Stimulated activated effector memory CD8-positive, alpha-beta T cell treated with anti-CD3 and anti-CD28 coated beads, Interleukin-12 subunit alpha, Interleukin-12 subunit beta, amount 100 ng/mL, for 72 hours (primary cell): ENCODE results near the gene CUL5.
"Not testable (repeated sequence)": the region's sequence is repeated elsewhere in the genome, so short reads cannot be mapped to it uniquely, and the experiment has no call there.

ENCODE experiments used
- ATAC-seq: fragments of 150-1000 bp; cut with Tn5 transposase; 2 replicates; pipeline ENCODE4 v1.10.0; 2021
- DNase-seq, 2 donors: peaks; one replicate each; pipeline ENCODE4 v3.0.0; 2021 to 2022; ENCODE audit warnings: low spot score in 2 of 2
- H3K27ac Mint-ChIP-seq: one replicate; pipeline ENCODE4 v1.8.0; 2022; ENCODE audit warnings: mild to moderate bottlenecking, mixed read lengths
- H3K36me3 Mint-ChIP-seq: one replicate; pipeline ENCODE4 v1.8.0; 2022; ENCODE audit warnings: mild to moderate bottlenecking, mixed read lengths
- H3K4me1 Mint-ChIP-seq: one replicate; pipeline ENCODE4 v1.8.0; 2022; ENCODE audit warnings: mixed read lengths
- H3K4me3 Mint-ChIP-seq: one replicate; pipeline ENCODE4 v1.8.0; 2022; ENCODE audit warnings: mild to moderate bottlenecking, mixed read lengths
- H3K9me3 Mint-ChIP-seq: one replicate; pipeline ENCODE4 v1.8.0; 2022; ENCODE audit warnings: mixed read lengths

Gene CUL5

GRCh38 chr11:108007819-108008218 lies 879 bp upstream of the CUL5 start:
- Mint-ChIP-seq H3K27ac (no peak overlapping the region), H3K36me3 (peaks cover 11% of the 10 kb centered on the region), H3K9me3 (no peaks in the 10 kb centered on the region), H3K4me1 (peaks cover 21% of the 10 kb centered on the region), H3K4me3 (no peak overlapping the region)
- no peak for DNase-seq
- ATAC-seq: no peak

- ATAC-seq: no peak
- peaks cover 11% of the 10 kb centered on the region for H3K36me3 Mint-ChIP-seq
- no peak for DNase-seq
Measured at GRCh38 chr11:108009497-108010370, 1.0 kb downstream of the CUL5 start.

DNA sequence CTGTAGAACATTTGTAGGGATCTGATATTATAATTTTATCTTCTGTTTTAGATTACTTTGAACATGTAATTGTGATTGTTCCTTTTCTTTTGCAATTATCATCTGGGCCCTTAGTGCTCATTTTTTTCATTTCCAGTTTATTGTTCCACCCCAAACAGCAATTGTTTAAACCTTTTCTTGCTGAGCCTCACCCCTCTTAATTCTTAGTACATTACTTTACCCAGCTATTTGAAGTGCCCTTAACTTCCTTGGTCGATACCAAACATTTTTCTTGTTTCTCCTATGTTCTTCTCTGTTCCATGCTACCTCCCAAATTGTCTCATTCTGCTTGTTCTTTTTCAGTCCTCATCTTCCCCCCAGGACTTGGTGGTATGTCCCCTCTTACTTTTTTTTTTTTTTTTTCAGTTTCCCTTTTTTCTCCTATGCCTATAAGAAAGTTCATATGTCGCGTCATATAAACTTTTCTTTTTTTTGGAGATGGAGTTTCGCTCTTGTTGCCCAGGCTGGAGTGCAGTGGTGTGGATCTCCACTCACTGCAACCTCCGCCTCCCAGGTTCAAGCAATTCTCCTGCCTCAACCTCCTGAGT lies 3.5 kb downstream of the CUL5 start:
- Mint-ChIP-seq H3K36me3 (peaks cover 23% of the 10 kb centered on the region), H3K4me1 (peaks cover 40% of the 10 kb centered on the region), H3K4me3 (no peak overlapping the region), H3K9me3 (no peaks in the 10 kb centered on the region), H3K27ac (no peak overlapping the region)
- no peak for DNase-seq
- no peak for ATAC-seq

More at GRCh38 chr11:108009497-108010370, 1.0 kb downstream of the CUL5 start:
- Mint-ChIP-seq H3K4me1 (peaks cover 21% of the 10 kb centered on the region), H3K4me3 (peak overlapping the region; percentile 96), H3K9me3 (no peaks in the 10 kb centered on the region), H3K27ac (peak overlapping the region; percentile 99)

DNA sequence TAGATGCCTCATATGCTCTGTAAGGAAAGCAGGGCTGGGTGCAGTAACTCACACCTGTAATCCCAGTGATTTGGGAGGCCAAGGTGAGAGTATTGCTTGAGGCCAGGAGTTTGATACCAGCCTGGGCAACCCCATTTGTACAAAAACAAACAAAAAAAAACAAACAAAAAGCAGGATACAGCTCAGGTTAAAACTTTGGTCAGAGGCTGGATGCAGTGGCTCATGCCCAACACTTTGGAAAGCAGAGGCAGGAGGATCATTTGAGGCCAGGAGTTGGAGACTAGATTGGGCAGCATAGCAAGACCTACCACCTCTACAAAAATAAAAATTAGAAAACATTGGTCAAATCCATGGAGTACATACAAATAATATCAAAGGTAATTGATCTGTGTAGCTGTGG lies 7.9 kb downstream of the CUL5 start:
- no peaks in the 10 kb centered on the region for H3K9me3 Mint-ChIP-seq
- ATAC-seq (no peak), DNase-seq (no peak)
- H3K36me3 Mint-ChIP-seq: peaks cover 18% of the 10 kb centered on the region
- H3K4me3 Mint-ChIP-seq: no peak overlapping the region
- H3K4me1 Mint-ChIP-seq: peaks cover 35% of the 10 kb centered on the region
- peak overlapping the region; percentile 26 for H3K27ac Mint-ChIP-seq

GRCh38 chr11:108018708-108019107 lies 10.0 kb downstream of the CUL5 start:
- ATAC-seq: no peak
- no peak for DNase-seq
- Mint-ChIP-seq H3K9me3 (no peaks in the 10 kb centered on the region), H3K27ac (no peak overlapping the region), H3K4me3 (no peak overlapping the region), H3K36me3 (peaks cover 18% of the 10 kb centered on the region), H3K4me1 (peaks cover 41% of the 10 kb centered on the region)

- H3K9me3 Mint-ChIP-seq: no peaks in the 10 kb centered on the region
- DNase-seq (no peak), ATAC-seq (no peak)
- peaks cover 18% of the 10 kb centered on the region for H3K36me3 Mint-ChIP-seq
- no peak overlapping the region for H3K27ac Mint-ChIP-seq
- peaks cover 43% of the 10 kb centered on the region for H3K4me1 Mint-ChIP-seq
- no peak overlapping the region for H3K4me3 Mint-ChIP-seq
Measured at GRCh38 chr11:108019870-108020540, 11.3 kb downstream of the CUL5 start.

DNA sequence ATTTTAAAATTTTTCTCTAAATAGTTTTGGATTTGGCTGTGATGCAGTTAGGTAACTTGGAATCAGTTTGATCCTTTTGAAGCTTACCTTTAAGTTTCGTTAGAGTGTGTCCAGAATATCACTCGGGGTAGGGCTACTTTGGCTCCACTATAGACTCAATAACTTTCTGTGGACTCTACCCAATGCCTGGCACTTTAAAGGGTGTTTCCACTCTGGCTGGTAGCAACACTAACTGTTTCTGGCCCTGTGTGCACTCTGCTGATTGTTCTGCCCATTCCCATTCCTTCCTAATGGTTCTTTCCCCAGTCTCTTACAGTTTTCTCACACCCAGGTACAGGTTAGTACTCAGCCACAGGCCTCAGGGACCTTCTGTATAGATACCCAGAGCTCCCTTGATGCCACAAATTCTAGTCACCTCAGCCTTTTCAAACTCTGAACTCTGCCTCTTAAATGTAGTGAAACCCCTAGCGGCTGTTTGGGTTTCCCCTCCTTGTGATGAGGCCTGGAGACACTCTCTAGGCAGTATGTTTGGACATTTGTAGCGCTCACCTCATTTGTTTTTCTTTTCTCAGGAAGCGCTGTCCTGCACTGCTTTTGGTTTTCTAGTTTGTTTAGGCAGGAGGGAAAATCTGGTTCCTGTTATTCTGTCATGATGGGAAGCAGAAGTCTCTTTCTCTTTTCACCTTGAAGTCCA lies 16.8 kb downstream of the CUL5 start:
- peak; percentile 75 for ATAC-seq
- no peak overlapping the region for H3K4me3 Mint-ChIP-seq
- H3K27ac Mint-ChIP-seq: peak overlapping the region; percentile 2
- H3K4me1 Mint-ChIP-seq: peaks cover 49% of the 10 kb centered on the region
- H3K9me3 Mint-ChIP-seq: no peaks in the 10 kb centered on the region
- DNase-seq: no peak
- H3K36me3 Mint-ChIP-seq: no peaks in the 10 kb centered on the region

- Mint-ChIP-seq H3K36me3 (no peaks in the 10 kb centered on the region), H3K4me3 (no peak overlapping the region), H3K4me1 (peaks cover 52% of the 10 kb centered on the region), H3K9me3 (no peaks in the 10 kb centered on the region), H3K27ac (no peak overlapping the region)
- ATAC-seq (no peak), DNase-seq (no peak)
Measured at GRCh38 chr11:108027057-108027456, 18.4 kb downstream of the CUL5 start.

DNA sequence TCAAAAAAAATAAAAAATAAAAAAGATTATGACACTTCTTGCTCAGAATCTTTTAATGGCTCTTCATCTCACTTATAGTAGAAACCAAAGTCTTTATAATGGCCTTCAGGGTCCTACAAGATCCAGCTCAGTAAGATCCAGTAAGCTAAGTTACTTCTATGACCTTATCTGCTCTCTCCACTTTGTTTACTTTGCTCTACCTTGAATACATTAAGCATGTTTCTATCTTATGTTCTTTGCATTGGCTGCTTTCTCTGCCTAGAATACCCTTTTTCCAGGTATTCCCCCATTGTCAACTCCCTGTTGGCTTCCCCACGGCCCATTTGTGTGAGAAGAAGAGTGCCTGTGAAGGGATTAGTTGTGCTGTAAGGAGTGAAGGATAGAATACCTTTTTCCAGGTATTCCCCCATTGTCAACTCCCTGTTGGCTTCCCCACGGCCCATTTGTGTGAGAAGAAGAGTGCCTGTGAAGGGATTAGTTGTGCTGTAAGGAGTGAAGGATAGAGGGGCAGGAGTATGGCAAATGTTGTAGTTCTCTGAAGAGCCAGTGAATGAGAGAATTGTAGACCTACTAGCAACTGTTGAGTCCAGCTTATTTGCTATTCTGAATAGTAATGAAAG lies 20.2 kb downstream of the CUL5 start:
- not testable (repeated sequence) for H3K9me3 Mint-ChIP-seq, DNase-seq, H3K36me3 Mint-ChIP-seq, H3K4me3 Mint-ChIP-seq, H3K27ac Mint-ChIP-seq, ATAC-seq
- peaks cover 59% of the 10 kb centered on the region for H3K4me1 Mint-ChIP-seq

DNA sequence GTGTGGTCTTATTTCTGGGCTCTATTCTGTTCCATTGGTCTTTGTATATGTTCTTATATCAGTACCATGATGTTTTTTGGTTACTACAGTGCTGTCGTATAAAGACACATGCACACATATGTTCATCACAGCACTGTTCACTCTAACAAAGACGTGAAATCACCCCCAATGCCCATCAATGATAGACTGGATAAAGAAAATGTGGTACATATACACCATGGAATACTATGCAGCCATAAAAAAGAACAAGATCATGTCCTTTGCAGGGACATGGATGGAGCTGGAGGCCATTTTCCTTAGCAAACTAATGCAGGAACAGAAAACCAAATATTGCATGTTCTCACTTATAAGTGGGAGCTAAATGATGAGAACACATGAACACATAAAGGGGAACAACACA lies 22.9 kb downstream of the CUL5 start:
- Mint-ChIP-seq H3K27ac (peak overlapping the region; percentile 17), H3K36me3 (peaks cover 31% of the 10 kb centered on the region), H3K4me1 (peaks cover 41% of the 10 kb centered on the region)
- not testable (repeated sequence) for H3K9me3 Mint-ChIP-seq, ATAC-seq, H3K4me3 Mint-ChIP-seq, DNase-seq

GRCh38 chr11:108032800-108033199 lies 24.1 kb downstream of the CUL5 start:
- H3K4me1 Mint-ChIP-seq: peaks cover 34% of the 10 kb centered on the region
- H3K4me3 Mint-ChIP-seq: no peak overlapping the region
- ATAC-seq (no peak), DNase-seq (no peak)
- H3K27ac Mint-ChIP-seq: no peak overlapping the region
- H3K9me3 Mint-ChIP-seq: no peaks in the 10 kb centered on the region
- H3K36me3 Mint-ChIP-seq: peaks cover 42% of the 10 kb centered on the region

- Mint-ChIP-seq H3K4me3 (no peak overlapping the region), H3K36me3 (peaks cover 55% of the 10 kb centered on the region), H3K4me1 (peaks cover 22% of the 10 kb centered on the region)
Measured at GRCh38 chr11:108034034-108034433, 25.3 kb downstream of the CUL5 start.

DNA sequence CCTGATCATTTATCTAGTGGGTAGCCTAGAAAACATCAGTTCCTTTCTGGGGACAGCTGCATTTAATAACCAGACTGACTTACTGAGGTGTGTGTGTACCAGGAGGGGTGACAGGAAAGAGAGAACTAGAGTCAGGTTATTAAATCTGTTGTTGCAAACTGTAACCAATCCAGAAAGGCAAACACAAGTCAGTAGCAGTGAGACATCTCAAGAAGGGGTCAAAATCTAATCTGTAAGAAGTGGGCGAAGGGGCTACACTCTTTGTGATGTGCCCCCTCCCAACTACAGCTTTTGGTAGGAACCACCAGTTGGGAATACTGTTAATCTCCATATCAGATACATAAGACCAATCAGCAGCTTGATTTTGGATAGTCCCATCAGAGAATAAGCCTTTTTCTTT lies 26.3 kb downstream of the CUL5 start:
- H3K4me3 Mint-ChIP-seq: no peak overlapping the region
- H3K4me1 Mint-ChIP-seq: peaks cover 21% of the 10 kb centered on the region
- no peak for DNase-seq
- no peaks in the 10 kb centered on the region for H3K9me3 Mint-ChIP-seq
- peaks cover 56% of the 10 kb centered on the region for H3K36me3 Mint-ChIP-seq
- no peak overlapping the region for H3K27ac Mint-ChIP-seq
- no peak for ATAC-seq

More at GRCh38 chr11:108034034-108034433, 25.3 kb downstream of the CUL5 start:
- no peaks in the 10 kb centered on the region for H3K9me3 Mint-ChIP-seq
- H3K27ac Mint-ChIP-seq: no peak overlapping the region
- ATAC-seq: no peak
- DNase-seq: no peak

GRCh38 chr11:108035690-108036089 lies 27.0 kb downstream of the CUL5 start:
- DNase-seq (no peak), ATAC-seq (no peak)
- Mint-ChIP-seq H3K27ac (no peak overlapping the region), H3K4me1 (peaks cover 21% of the 10 kb centered on the region), H3K9me3 (no peaks in the 10 kb centered on the region), H3K4me3 (no peak overlapping the region), H3K36me3 (peaks cover 64% of the 10 kb centered on the region)

DNA sequence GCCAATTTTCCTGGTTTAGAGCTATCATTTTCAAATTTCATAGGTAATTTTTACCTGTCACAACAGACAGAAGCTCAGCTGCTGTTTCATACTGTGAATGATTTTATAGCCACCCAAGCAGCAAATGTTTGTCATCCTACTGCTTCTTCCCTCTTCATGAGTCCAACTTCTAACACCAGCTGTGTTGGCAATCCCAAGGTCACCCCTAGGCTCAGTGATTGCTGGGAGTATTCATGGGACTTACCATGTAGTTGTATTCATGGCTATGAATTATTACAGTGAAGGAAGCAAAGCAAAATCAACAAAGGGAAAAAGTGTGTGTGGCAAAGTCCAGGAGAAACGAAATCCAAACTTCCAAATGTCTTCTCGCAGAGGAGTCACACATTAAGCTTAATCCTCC lies 28.5 kb downstream of the CUL5 start:
- H3K27ac Mint-ChIP-seq: peak overlapping the region; percentile 48
- H3K4me3 Mint-ChIP-seq: no peak overlapping the region
- DNase-seq (no peak), ATAC-seq (no peak)
- no peaks in the 10 kb centered on the region for H3K9me3 Mint-ChIP-seq
- peaks cover 11% of the 10 kb centered on the region for H3K4me1 Mint-ChIP-seq
- peaks cover 68% of the 10 kb centered on the region for H3K36me3 Mint-ChIP-seq
